HAP-1 (cell line): ENCODE measurements around the gene SLIT1.

ENCODE experiments used
- DNase-seq, 2 experiments: peaks; one replicate each; pipeline ENCODE4 v3.0.0-alpha.2; 2016 to 2020; ENCODE audit warnings: low spot score in 2 of 2
- H3K27me3 ChIP-seq: fragments of 250-450 bp; sonication (Bioruptor Pico); 2 replicates; pipeline ENCODE4 v1.5.1; 2020; ENCODE audit warnings: low read depth, mild to moderate bottlenecking, moderate library complexity
- H3K36me3 ChIP-seq: fragments of 250-450 bp; sonication (Bioruptor Pico); replicated peaks from 2 replicates; pipeline ENCODE4 v1.5.1; 2020; ENCODE audit warnings: mild to moderate bottlenecking
- H3K4me1 ChIP-seq: fragments of 250-450 bp; sonication (Bioruptor Pico); 2 replicates; pipeline ENCODE4 v1.5.1; 2020; ENCODE audit warnings: mild to moderate bottlenecking
- H3K4me3 ChIP-seq: fragments of 250-450 bp; sonication (Bioruptor Pico); 2 replicates; pipeline ENCODE4 v1.5.1; 2020; ENCODE audit warnings: mild to moderate bottlenecking, moderate library complexity
- H3K9me3 ChIP-seq: fragments of 250-450 bp; sonication (Bioruptor Pico); 2 replicates; pipeline ENCODE4 v1.5.1; 2020; ENCODE audit warnings: mild to moderate bottlenecking, moderate library complexity
- in situ Hi-C: fragments of 300-500 bp; cut with MboI; formaldehyde crosslinking; loops from 3 replicates; pipeline ENCODE4 v1.14.3; 2020; ENCODE audit warnings: low sequenced_read_pairs, inconsistent platforms, mixed read lengths

Gene SLIT1

DNA sequence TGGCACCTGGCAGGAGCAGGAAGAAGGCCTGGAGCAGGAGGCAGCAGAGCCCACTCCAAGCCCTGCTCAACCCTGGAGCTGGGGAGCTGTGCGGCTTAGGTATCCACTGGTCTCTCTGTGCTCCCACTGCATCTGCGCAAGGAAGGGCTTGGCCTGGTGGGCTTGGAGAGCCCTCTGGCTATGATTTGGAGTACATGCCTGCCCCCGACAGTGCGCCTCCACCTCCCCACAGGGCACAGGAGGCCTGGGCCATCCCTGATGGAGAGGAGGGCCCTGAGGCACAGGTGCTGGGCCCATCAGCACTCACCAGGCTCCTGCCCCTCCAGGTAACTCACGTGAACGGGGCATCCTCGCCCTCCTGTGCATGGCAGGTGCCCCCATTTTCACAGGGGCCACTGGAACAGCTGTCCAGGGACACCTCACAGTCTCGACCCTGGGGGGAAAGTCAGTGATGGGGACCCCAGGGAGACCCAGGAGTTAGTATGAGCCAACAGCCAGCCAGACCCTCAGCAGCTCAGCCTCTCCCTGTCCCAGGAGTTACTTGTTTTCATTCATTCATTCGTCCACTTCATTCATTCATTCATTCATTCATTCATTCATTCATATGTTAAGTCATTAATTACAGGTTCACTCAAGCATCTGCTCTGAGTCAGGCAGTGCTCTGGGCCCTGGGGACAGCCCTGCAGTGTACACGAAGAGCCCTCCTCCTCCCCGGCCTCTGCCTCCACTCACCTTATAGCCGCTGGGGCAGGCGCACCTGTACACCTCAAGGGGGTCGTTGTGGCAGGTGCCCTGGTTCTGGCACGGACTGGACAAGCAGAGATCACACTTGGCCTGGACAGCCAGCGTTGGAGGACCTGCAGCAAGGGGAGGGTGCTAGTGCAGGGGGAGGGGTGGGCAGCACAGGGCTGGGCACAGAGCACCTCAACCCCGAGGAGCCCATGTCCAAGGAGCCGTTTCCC, 167.2 kb downstream of the SLIT1 start:
- Histone ChIP-seq H3K27me3 (no peaks in the 10 kb centered on the region), H3K4me1 (no peaks in the 10 kb centered on the region), H3K4me3 (no peak overlapping the region), H3K9me3 (no peaks in the 10 kb centered on the region), H3K36me3 (no peaks in the 10 kb centered on the region)
- in situ Hi-C loops = no loop called here
- no peak for DNase-seq

DNA sequence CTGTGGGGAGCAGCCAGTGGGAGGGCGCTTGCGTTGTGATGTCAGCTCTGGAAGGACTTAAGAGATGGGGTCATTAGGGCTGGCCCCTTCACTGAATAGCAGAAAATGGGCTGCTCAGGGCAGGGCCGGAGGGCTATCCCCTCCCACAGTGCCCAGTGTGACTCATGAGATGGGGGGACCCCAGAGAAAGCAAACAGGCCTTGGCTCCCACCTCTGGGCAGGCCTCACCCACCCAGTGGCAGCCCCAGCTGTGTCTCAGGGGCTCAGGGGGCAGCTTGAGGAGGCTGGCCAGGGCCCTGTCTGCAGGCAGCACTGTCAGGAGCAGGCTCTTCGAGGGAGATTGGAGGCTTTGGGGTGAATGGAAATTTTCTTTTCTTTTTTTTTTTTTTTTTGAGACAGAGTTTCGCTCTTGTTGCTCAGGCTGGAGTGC, 168.3 kb downstream of the SLIT1 start:
- in situ Hi-C loops = no loop called here
- Histone ChIP-seq H3K36me3 (no peaks in the 10 kb centered on the region), H3K27me3 (no peaks in the 10 kb centered on the region), H3K4me3 (no peak overlapping the region), H3K9me3 (no peaks in the 10 kb centered on the region), H3K4me1 (no peaks in the 10 kb centered on the region)
- DNase-seq = no peak

DNA sequence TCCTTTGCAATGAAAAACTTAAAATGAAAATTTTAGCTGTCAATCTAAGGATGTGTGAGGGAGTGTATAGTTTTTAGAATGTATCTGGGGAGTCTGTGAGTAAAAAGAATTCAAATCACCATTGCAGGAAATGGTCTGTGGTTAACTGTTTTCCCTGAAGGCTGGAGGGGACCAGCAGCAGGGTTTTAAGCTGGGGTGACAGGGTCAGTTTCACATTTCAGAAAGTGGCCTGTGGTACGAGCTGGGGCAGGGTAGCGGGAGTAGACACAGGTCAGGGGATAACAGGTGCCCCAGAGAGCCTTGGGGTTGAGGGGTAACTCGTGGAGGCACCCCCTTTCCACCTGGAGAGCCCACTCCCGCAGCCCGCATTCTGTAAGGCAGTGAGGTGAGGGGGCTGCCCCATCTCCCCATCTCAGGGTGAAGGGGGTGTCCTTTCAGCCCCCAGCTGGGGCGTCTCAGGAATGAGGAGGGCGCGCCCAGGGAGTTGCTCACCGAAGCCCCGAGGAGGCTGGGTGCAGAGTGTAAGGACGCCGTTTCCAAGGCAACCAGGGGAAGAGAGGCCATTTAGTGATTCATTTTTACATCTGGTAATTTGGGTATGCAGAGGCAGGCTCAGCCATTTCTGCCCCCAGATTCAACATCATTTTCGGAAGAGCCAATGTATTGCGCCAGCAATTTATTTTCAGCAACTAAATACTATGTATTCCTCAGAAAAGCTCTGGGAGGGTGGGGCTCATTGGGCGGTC, 168.9 kb downstream of the SLIT1 start:
- in situ Hi-C loops = no loop called here
- H3K4me3 ChIP-seq = no peak overlapping the region
- DNase-seq = no peak
- no peaks in the 10 kb centered on the region for H3K9me3 ChIP-seq
- no peaks in the 10 kb centered on the region for H3K36me3 ChIP-seq
- no peaks in the 10 kb centered on the region for H3K27me3 ChIP-seq
- no peaks in the 10 kb centered on the region for H3K4me1 ChIP-seq

DNA sequence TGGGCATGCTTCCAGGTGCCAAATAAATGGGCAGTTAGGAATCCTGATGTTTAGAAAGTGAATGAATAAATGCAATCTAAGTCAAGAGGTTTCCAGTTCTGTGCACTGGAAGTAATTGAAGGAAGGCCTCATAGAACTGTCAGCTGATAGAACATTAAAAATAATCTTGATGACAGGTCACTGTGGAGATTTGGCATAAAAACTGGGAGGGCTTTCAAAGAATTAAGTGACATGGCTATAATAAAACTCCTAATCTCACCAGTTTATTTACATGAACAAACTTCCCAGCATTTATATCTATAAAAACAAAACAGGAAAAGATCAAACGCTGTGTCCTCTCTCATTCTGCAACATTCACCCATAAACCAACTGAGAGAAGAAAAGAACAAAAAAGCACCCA, 170.5 kb downstream of the SLIT1 start:
- no peak overlapping the region for H3K4me3 ChIP-seq
- no peak for DNase-seq
- in situ Hi-C loops = no loop called here
- no peaks in the 10 kb centered on the region for H3K27me3 ChIP-seq
- no peaks in the 10 kb centered on the region for H3K9me3 ChIP-seq
- no peaks in the 10 kb centered on the region for H3K4me1 ChIP-seq
- H3K36me3 ChIP-seq = no peaks in the 10 kb centered on the region

DNA sequence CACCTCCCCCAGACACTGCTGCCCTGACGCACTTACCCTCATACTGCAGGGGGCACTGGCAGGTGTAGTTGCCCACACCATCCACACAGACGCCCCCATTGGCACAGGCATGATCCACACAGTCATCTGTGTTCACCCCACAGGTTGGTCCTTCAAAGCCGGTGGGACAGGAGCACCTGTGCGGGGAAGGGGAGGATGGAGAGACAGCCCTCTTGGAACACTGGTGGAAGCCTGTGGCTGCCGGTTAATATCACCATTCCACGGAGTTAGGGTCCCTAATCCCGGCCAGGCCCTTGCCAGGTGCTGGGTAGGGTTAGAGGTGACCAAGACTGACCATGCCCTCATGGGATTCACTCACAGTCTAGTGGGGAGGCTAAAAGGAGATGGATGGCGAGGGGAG, 171.8 kb downstream of the SLIT1 start:
- in situ Hi-C loops = no loop called here
- Histone ChIP-seq H3K9me3 (no peaks in the 10 kb centered on the region), H3K4me1 (no peaks in the 10 kb centered on the region), H3K4me3 (no peak overlapping the region), H3K36me3 (no peaks in the 10 kb centered on the region), H3K27me3 (no peaks in the 10 kb centered on the region)
- DNase-seq = no peak

DNA sequence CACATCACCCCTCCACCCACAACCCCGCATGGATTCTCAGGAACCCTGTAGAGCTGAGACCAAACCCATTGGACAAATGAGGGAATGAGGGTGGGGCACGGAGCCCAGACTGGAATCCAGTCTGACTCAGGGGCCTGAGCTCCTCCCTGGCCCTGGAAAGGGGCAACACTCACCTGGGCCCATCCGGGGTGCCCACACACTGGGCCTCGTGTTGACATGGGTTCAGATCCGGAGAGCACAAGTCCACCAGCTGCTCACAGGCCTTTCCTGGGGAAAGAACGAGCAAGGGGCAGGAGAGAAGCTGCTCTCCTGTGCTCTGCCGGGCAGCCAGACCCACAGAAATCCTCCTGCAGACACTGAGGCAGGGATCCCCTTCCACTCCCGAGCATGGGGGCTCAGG, 172.2 kb downstream of the SLIT1 start:
- in situ Hi-C loops = no loop called here
- H3K27me3 ChIP-seq = no peaks in the 10 kb centered on the region

DNA sequence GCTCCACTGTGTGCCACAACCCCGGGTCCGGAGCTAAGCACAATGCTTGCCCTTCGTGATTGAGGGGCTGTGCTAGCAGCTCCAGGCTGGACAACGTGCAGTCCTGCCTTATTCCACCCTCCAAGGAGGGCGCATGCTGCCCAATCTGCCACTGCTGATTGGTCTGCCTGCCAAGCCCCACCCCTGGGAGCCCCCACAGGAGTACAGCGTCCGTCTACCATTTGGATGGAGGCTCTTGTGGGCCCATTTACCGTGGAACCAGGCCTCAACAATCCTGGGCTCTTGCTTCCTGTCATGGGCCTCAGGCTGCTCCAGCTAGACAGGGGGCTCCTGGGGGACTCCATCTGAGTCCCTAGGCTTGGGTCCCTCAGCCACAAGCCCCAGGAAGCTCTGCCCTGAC, 173.3 kb downstream of the SLIT1 start:
- no peak overlapping the region for H3K4me3 ChIP-seq
- no peaks in the 10 kb centered on the region for H3K4me1 ChIP-seq
- in situ Hi-C loops = no loop called here
- H3K9me3 ChIP-seq = no peaks in the 10 kb centered on the region
- H3K36me3 ChIP-seq = no peaks in the 10 kb centered on the region
- no peak for DNase-seq
- H3K27me3 ChIP-seq = no peaks in the 10 kb centered on the region

More for the DNA sequence above, 172.2 kb downstream of the SLIT1 start:
- H3K9me3 ChIP-seq = no peaks in the 10 kb centered on the region
- DNase-seq = no peak
- H3K4me3 ChIP-seq = no peak overlapping the region
- no peaks in the 10 kb centered on the region for H3K36me3 ChIP-seq
- no peaks in the 10 kb centered on the region for H3K4me1 ChIP-seq

DNA sequence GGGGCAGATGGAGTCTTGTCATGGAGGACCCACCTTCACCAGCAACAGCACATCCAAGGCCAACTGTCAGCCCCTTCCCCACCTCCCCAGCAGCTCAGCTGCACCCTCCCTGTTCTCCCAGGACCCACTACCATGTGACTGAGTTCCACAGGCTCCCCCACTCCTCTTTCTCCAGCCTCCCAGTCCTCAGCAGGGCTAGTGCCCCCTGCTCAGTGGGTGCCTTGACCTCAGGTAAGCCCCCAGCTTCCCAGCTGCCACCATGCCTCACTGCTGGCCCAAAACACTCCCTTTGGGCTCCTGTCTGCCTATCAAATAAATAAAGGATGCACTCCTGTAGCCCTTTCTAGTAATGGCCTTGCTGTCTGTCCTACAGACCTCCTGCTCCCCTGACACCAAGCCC, 174.4 kb downstream of the SLIT1 start:
- in situ Hi-C loops = no loop called here
- no peaks in the 10 kb centered on the region for H3K9me3 ChIP-seq
- DNase-seq = no peak

DNA sequence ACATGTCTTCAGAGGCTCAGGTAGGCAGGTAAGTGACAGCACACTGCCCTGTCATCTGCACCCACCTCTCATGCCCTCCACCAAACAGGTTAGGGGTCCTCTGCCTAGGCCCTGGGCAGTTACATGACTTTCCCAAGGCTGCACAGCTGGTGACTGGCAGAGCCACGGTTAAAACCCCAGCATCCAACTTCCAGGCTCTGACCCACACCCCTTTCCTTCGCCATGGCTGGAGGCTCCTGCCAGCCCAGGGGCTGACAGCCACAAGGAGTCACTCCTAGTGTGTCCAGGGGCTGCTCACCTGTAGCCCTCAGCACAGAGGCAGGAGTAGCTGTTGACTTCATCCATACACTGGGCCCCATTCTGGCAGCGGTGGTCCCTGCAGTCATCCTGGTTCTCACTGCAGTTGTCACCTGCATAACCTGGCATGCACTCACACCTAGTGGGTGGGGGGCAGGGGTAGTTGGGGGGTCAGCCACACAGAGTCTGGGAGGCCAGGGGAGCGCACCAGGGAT, 175.0 kb downstream of the SLIT1 start:
- H3K4me1 ChIP-seq = no peaks in the 10 kb centered on the region
- H3K9me3 ChIP-seq = no peaks in the 10 kb centered on the region
- H3K4me3 ChIP-seq = no peak overlapping the region
- H3K27me3 ChIP-seq = no peaks in the 10 kb centered on the region
- in situ Hi-C loops = no loop called here
- H3K36me3 ChIP-seq = no peaks in the 10 kb centered on the region
- no peak for DNase-seq

More for the DNA sequence above, 174.4 kb downstream of the SLIT1 start:
- no peaks in the 10 kb centered on the region for H3K27me3 ChIP-seq
- no peak overlapping the region for H3K4me3 ChIP-seq
- H3K4me1 ChIP-seq = no peaks in the 10 kb centered on the region
- no peaks in the 10 kb centered on the region for H3K36me3 ChIP-seq

DNA sequence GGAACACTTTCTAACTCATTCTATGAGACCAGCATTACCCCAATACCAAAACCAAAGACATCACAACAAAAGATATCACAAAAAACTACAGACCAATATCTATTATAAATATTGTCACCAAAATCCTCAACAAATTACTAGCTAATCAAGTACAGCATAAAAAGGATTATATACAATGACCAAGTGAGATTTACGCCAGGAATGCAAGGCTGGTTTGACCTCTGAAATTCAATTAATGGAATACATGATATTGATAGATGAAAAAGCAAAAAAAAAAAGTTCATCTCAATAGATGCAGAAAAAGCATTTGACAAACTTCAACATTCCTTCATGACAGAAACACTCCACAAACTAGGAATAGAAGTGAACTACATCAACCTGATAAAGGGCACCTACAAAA, 178.3 kb downstream of the SLIT1 start:
- in situ Hi-C loops = no loop called here
- H3K27me3 ChIP-seq = no peaks in the 10 kb centered on the region

DNA sequence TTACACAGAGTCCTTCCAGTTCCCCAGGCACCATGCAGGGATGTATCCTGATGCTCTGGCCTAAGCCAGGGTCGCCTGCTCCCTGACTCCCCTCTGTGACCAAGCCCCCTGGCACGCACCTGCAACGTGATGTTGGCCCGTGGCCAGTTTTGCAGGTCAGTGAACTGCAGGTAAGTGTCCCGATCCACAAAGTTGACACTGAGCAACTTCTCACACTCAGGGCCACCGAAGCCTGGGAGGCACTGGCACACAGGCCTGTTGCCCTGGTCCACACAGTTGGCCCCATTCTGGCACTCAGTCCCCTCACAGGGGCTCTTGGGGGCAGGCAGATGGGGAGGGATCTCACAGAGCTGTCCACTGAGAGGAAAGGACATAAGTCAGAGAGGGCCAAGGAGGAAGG, 179.4 kb downstream of the SLIT1 start:
- H3K4me1 ChIP-seq = no peaks in the 10 kb centered on the region
- in situ Hi-C loops = no loop called here
- DNase-seq = no peak
- H3K9me3 ChIP-seq = no peaks in the 10 kb centered on the region
- H3K27me3 ChIP-seq = no peaks in the 10 kb centered on the region
- no peak overlapping the region for H3K4me3 ChIP-seq
- H3K36me3 ChIP-seq = no peaks in the 10 kb centered on the region

More for the DNA sequence above, 178.3 kb downstream of the SLIT1 start:
- no peaks in the 10 kb centered on the region for H3K9me3 ChIP-seq
- DNase-seq = no peak
- no peaks in the 10 kb centered on the region for H3K4me1 ChIP-seq
- H3K4me3 ChIP-seq = no peak overlapping the region
- H3K36me3 ChIP-seq = no peaks in the 10 kb centered on the region

DNA sequence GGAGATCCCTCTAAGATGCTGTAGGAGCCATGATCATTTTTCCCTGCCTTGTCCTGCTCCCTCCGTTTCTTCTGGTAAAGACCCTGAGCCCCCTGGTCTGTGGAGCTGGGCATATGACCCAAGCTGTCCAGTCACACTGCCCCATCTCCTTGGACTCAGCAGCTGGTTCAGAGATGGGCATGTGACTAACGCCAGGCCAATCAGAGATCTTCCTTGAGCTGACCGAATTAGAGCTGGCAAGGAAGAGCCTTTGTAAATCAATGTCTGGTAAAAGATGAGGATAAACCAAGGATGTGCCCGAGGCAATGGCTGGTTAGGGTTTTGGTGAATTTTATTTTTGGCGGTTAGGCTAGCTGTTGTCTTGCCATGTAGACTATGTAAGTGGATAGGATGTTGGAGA, 180.4 kb downstream of the SLIT1 start:
- Histone ChIP-seq H3K9me3 (no peaks in the 10 kb centered on the region), H3K4me3 (no peak overlapping the region), H3K4me1 (no peaks in the 10 kb centered on the region), H3K27me3 (no peaks in the 10 kb centered on the region), H3K36me3 (no peaks in the 10 kb centered on the region)
- DNase-seq = no peak
- in situ Hi-C loops = no loop called here

DNA sequence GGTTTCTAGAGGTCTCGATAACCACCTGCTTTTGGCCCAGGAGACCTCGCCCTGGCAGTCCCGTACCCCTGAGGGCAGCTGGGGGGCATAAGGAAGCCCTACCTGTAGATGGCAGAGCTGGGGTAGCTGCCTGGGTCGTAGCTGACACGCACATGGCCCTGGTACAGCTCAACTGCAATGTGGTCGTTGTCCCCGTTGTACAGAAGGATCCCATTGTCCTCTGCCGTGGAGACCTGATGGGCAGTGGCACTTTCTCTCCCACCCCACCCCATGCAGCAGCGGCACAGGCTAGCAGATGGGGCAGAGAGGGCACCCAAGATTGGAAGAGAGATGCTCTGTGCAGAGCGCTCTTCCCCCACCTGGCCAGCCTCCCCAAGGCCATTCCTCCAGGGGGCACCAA, 181.2 kb downstream of the SLIT1 start:
- Histone ChIP-seq H3K4me3 (no peak overlapping the region), H3K9me3 (no peaks in the 10 kb centered on the region), H3K36me3 (no peaks in the 10 kb centered on the region), H3K27me3 (no peaks in the 10 kb centered on the region), H3K4me1 (no peaks in the 10 kb centered on the region)
- in situ Hi-C loops = no loop called here
- DNase-seq = no peak

DNA sequence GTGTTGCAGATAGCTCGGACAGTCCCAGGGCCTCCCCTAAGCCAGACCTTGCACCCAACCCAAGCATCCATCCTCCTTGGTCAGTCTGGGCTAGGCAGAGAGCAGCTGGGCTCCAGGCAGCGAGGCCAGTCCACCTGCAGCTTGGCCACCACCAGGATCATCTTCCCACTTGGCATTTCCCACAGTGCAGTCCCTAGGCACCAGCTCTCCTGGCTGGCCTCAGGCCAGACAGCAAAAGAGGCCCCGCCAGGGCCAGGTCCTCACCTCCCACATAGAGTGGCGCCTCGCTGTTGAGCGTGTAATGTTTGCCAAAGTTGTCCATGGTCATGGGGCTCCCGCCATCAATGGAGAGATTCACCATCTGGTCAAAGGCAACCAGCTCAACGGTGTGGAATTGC, 182.0 kb downstream of the SLIT1 start:
- no peak for DNase-seq
- in situ Hi-C loops = no loop called here
- Histone ChIP-seq H3K9me3 (no peaks in the 10 kb centered on the region), H3K4me1 (no peaks in the 10 kb centered on the region), H3K4me3 (no peak overlapping the region), H3K36me3 (no peaks in the 10 kb centered on the region), H3K27me3 (no peaks in the 10 kb centered on the region)
